ENCODE measurements around the gene NBEA. TPM values are rescaled to one million over a fixed set of nuclear protein-coding genes. Genes with fewer than 3 reads are reported as not detected.

NBEA gene
- total RNA-seq, 2 donors from 2014 or later, result 15.2 to 15.9 TPM

- H3K4me3 ChIP-seq (ENCODE audit: low read length), result no peak overlapping the region
- no peaks in the 10 kb centered on the region for H3K4me1 ChIP-seq (ENCODE audit: control insufficient read depth, insufficient read depth, low read length)
- H3K9me3 ChIP-seq (ENCODE audit: control insufficient read depth, low read length), result peaks cover 12% of the 10 kb centered on the region
- peaks cover 15% of the 10 kb centered on the region for H3K36me3 Mint-ChIP-seq (ENCODE audit: low read depth)
- no peaks in the 10 kb centered on the region for H3K27me3 ChIP-seq (ENCODE audit: control insufficient read depth, insufficient read depth, low read length, poor library complexity, severe bottlenecking)
- no peak overlapping the region for H3K9ac ChIP-seq (ENCODE audit: extremely low read depth, low read length, poor library complexity, severe bottlenecking)
- H3K27ac ChIP-seq (ENCODE audit: low read depth, low read length), result no peak overlapping the region
- H3K36me3 ChIP-seq (ENCODE audit: control insufficient read depth, insufficient read depth, low read length), result no peaks in the 10 kb centered on the region
- H3K9me3 Mint-ChIP-seq, result peaks cover 10% of the 10 kb centered on the region
- TF ChIP-seq CTCF (conservative IDR thresholded peaks at IDR 0.05), result no peak
- H3K4me1 Mint-ChIP-seq, result no peaks in the 10 kb centered on the region
- WGBS, 2 experiments (ENCODE audit: insufficient coverage in 1 of 2, insufficient read length in 1 of 2), result 92 to 100% methylated on average over 1 of the region's 1 CpG
- no peak overlapping the region for H3K27ac Mint-ChIP-seq
- no peak for DNase-seq
- H3K27me3 Mint-ChIP-seq (ENCODE audit: insufficient read depth), result no peaks in the 10 kb centered on the region
- no peak overlapping the region for H3K4me3 Mint-ChIP-seq
Observed at GRCh38 chr13:35146686-35147085, 204.6 kb downstream of the NBEA start.

- Histone ChIP-seq H3K36me3 (ENCODE audit: control insufficient read depth, insufficient read depth, low read length) (no peaks in the 10 kb centered on the region), H3K9ac (ENCODE audit: extremely low read depth, low read length, poor library complexity, severe bottlenecking) (no peak overlapping the region), H3K4me1 (ENCODE audit: control insufficient read depth, insufficient read depth, low read length) (no peaks in the 10 kb centered on the region), H3K4me3 (ENCODE audit: low read length) (no peak overlapping the region), H3K27ac (ENCODE audit: low read depth, low read length) (no peak overlapping the region), H3K9me3 (ENCODE audit: control insufficient read depth, low read length) (no peaks in the 10 kb centered on the region), H3K27me3 (ENCODE audit: control insufficient read depth, insufficient read depth, low read length, poor library complexity, severe bottlenecking) (no peaks in the 10 kb centered on the region)
- Mint-ChIP-seq H3K4me1 (no peaks in the 10 kb centered on the region), H3K27ac (no peak overlapping the region), H3K27me3 (ENCODE audit: insufficient read depth) (no peaks in the 10 kb centered on the region), H3K36me3 (ENCODE audit: low read depth) (peaks cover 3% of the 10 kb centered on the region), H3K4me3 (no peak overlapping the region), H3K9me3 (no peaks in the 10 kb centered on the region)
- WGBS, 2 experiments (ENCODE audit: insufficient coverage in 1 of 2, insufficient read length in 1 of 2), result 69% methylated on average over 3 of the region's 3 CpGs; no CpG with 5 or more reads in 1 of the 2 experiments
- peak; percentile 57 for DNase-seq
- TF ChIP-seq CTCF (conservative IDR thresholded peaks at IDR 0.05), result peak; percentile 90
Observed at GRCh38 chr13:35157143-35157755, 215.2 kb downstream of the NBEA start.

GRCh38 chr13:35159041-35159440, 217.0 kb downstream of the NBEA start:
- WGBS, 2 experiments (ENCODE audit: insufficient coverage in 1 of 2, insufficient read length in 1 of 2), result 88 to 96% methylated on average over 5 of the region's 5 CpGs
- H3K27ac Mint-ChIP-seq, result no peak overlapping the region
- H3K4me1 Mint-ChIP-seq, result no peaks in the 10 kb centered on the region
- no peak overlapping the region for H3K4me3 Mint-ChIP-seq
- Histone ChIP-seq H3K27me3 (ENCODE audit: control insufficient read depth, insufficient read depth, low read length, poor library complexity, severe bottlenecking) (no peaks in the 10 kb centered on the region), H3K36me3 (ENCODE audit: control insufficient read depth, insufficient read depth, low read length) (no peaks in the 10 kb centered on the region), H3K4me1 (ENCODE audit: control insufficient read depth, insufficient read depth, low read length) (no peaks in the 10 kb centered on the region), H3K4me3 (ENCODE audit: low read length) (no peak overlapping the region), H3K9ac (ENCODE audit: extremely low read depth, low read length, poor library complexity, severe bottlenecking) (no peak overlapping the region), H3K27ac (ENCODE audit: low read depth, low read length) (no peak overlapping the region), H3K9me3 (ENCODE audit: control insufficient read depth, low read length) (no peaks in the 10 kb centered on the region)
- H3K36me3 Mint-ChIP-seq (ENCODE audit: low read depth), result peaks cover 3% of the 10 kb centered on the region
- TF ChIP-seq CTCF (conservative IDR thresholded peaks at IDR 0.05), result no peak
- no peaks in the 10 kb centered on the region for H3K9me3 Mint-ChIP-seq
- no peak for DNase-seq
- no peaks in the 10 kb centered on the region for H3K27me3 Mint-ChIP-seq (ENCODE audit: insufficient read depth)
